NCI-H774 (cell line): ENCODE results near the gene SLC15A4.

ENCODE experiments used
- DNase-seq: peaks from one replicate; lab custom pipeline; 2025; lab: John Stamatoyannopoulos, UW

The SLC15A4 gene

GRCh38 chr12:128794661-128795529 is 28.9 kb downstream of the SLC15A4 start:
- no peak for DNase-seq

- DNase-seq: no peak
Observed at GRCh38 chr12:128793701-128794100, 30.1 kb downstream of the SLC15A4 start.

- DNase-seq: no peak
Observed at GRCh38 chr12:128792881-128793280, 30.9 kb downstream of the SLC15A4 start.

- DNase-seq: no peak
Observed at GRCh38 chr12:128792398-128792797, 31.4 kb downstream of the SLC15A4 start.

- DNase-seq: no peak
Observed at GRCh38 chr12:128791395-128792322, 32.1 kb downstream of the SLC15A4 start.

- no peak for DNase-seq
Observed at GRCh38 chr12:128790653-128791373, 32.9 kb downstream of the SLC15A4 start.

- DNase-seq: no peak
Observed at GRCh38 chr12:128790221-128790620, 33.5 kb downstream of the SLC15A4 start.

- DNase-seq: no peak
Observed at GRCh38 chr12:128789356-128789929, 34.3 kb downstream of the SLC15A4 start.

- DNase-seq: no peak
Observed at GRCh38 chr12:128787827-128788226, 35.9 kb downstream of the SLC15A4 start.

- no peak for DNase-seq
Observed at GRCh38 chr12:128786741-128787391, 36.9 kb downstream of the SLC15A4 start.

- no peak for DNase-seq
Observed at GRCh38 chr12:128784030-128784760, 39.6 kb downstream of the SLC15A4 start.

GRCh38 chr12:128783129-128783574 is 40.6 kb downstream of the SLC15A4 start:
- DNase-seq: no peak

GRCh38 chr12:128779901-128780300 is 43.9 kb downstream of the SLC15A4 start:
- DNase-seq: no peak

GRCh38 chr12:128772249-128772648 is 51.5 kb downstream of the SLC15A4 start:
- DNase-seq: no peak

- DNase-seq: no peak
Observed at GRCh38 chr12:128771681-128772080, 52.1 kb downstream of the SLC15A4 start.

- DNase-seq: no peak
Observed at GRCh38 chr12:128767518-128767917, 56.2 kb downstream of the SLC15A4 start.

GRCh38 chr12:128766738-128767501 is 56.8 kb downstream of the SLC15A4 start:
- DNase-seq: no peak

- no peak for DNase-seq
Observed at GRCh38 chr12:128763395-128763794, 60.4 kb downstream of the SLC15A4 start.

GRCh38 chr12:128761379-128761790 is 62.4 kb downstream of the SLC15A4 start:
- no peak for DNase-seq

- DNase-seq: no peak
Observed at GRCh38 chr12:128755566-128755965, 68.2 kb downstream of the SLC15A4 start.
